ENCODE measurements around the gene SMPD3.

- TF ChIP-seq JUNB (IDR thresholded peaks at IDR 0.05; ENCODE audit: unreplicated experiment) (no peak), POLR2AphosphoS5 (IDR thresholded peaks at IDR 0.05; ENCODE audit: low read depth) (no peak), CTCF (conservative IDR thresholded peaks at IDR 0.05; ENCODE audit: low read depth in 2 of 2) (no peak), NANOG (IDR thresholded peaks at IDR 0.05; ENCODE audit: borderline replicate concordance) (no peak)
Observed at GRCh38 chr16:68377667-68378393, 70.5 kb downstream of the SMPD3 start.
